Heart left ventricle (tissue), 16 donors: ENCODE results near the gene ATP1A1. TPM values are rescaled to one million over a fixed set of nuclear protein-coding genes. Genes with fewer than 3 reads are reported as not detected.

Experiments
- ATAC-seq, 4 donors: fragments of 200-7000 bp; cut with Tn5 transposase; one replicate each; pipeline ENCODE4 v1.9.1; 2020 to 2022; ENCODE audit warnings: moderate library complexity in 4 of 4, mild to moderate bottlenecking in 3 of 4, moderate number of reproducible peaks in 1 of 4
- DNase-seq, 5 donors: peaks; one replicate each; pipeline ENCODE4 v3.0.0-alpha.2; 2020
- H3K27ac ChIP-seq, 12 donors: fragments of 200-600 bp; sonication (generic) in 4 of 12; one replicate each; pipeline versions ENCODE4 v1.5.0 to v1.8.0; 2016 to 2022; ENCODE audit warnings: mild to moderate bottlenecking in 2 of 12
- H3K27me3 ChIP-seq, 9 donors: fragments of 200-600 bp; sonication (generic) in 2 of 9; one replicate each; pipeline versions ENCODE4 v1.5.1 to v1.8.0; 2016 to 2022; ENCODE audit warnings: mild to moderate bottlenecking in 3 of 9
- H3K36me3 ChIP-seq, 9 donors: fragments of 200-600 bp; sonication (generic) in 2 of 9; one replicate each; pipeline versions ENCODE4 v1.5.0 to v1.8.0; 2018 to 2022; ENCODE audit warnings: mild to moderate bottlenecking in 2 of 9
- H3K4me1 ChIP-seq, 12 donors: fragments of 200-600 bp; sonication (generic) in 4 of 12; one replicate each; pipeline versions ENCODE4 v1.5.0 to v1.8.0; 2016 to 2022; ENCODE audit warnings: mild to moderate bottlenecking in 3 of 12
- H3K4me3 ChIP-seq, 12 donors: fragments of 200-600 bp; sonication (generic) in 4 of 12; one replicate each; pipeline versions ENCODE4 v1.5.0 to v1.8.0; 2017 to 2022; ENCODE audit warnings: mild to moderate bottlenecking in 9 of 12, moderate library complexity in 4 of 12
- H3K9me3 ChIP-seq, 12 donors: fragments of 200-600 bp; sonication (generic) in 4 of 12; one replicate each; pipeline versions ENCODE4 v1.5.0 to v1.8.0; 2016 to 2022; ENCODE audit warnings: mild to moderate bottlenecking in 1 of 12
- CTCF ChIP-seq, 12 donors: fragments of 200-600 bp; sonication (generic) in 4 of 12; IDR thresholded peaks; one replicate each; pipeline versions ENCODE4 v1.5.0 to v1.8.0; 2018 to 2022; ENCODE audit warnings: antibody characterized with exemption in 12 of 12, mild to moderate bottlenecking in 5 of 12
- POLR2A ChIP-seq, 2 donors: fragments of 450-650 bp; IDR thresholded peaks; one replicate each; pipeline ENCODE4 v1.6.1; 2017; ENCODE audit warnings: antibody characterized with exemption in 2 of 2, mild to moderate bottlenecking in 2 of 2, moderate library complexity in 2 of 2
- WGBS, 4 donors: extraction: QIAGEN DNeasy Blood & Tissue Kit in 2 of 4; methylation state at CpG; one replicate each; pipeline versions ENCODE4 v1.1.5 to v1.1.7; 2013 to 2018; 5-methylcytosine and 5-hydroxymethylcytosine counted together
- intact Hi-C, 10 donors: fragments of 100-400 bp; cut with DNase I; formaldehyde crosslinking; loops; one replicate each; pipeline versions ENCODE4 v1.11.1 to v1.14.2; 2022
- polyA plus RNA-seq, 2 donors: library from polyadenylated mRNA; stranded (reverse); fragments of 200-250 nt; gene quantifications; one replicate each; pipeline ENCODE4 v1.2.3, GENCODE V29; 2013
- total RNA-seq, 9 donors: library from RNA; depleted of rRNA in 2 of 9; stranded (reverse); fragments of >200 nt in 2 of 9; fragmentation: NEBNext Ultra II Directional in 3 of 9; extraction: Animal tissue kit (Norgen Biotek cat#: 25700) in 3 of 9; gene quantifications; one replicate each; pipeline versions ENCODE4 v1.1.0 to v1.2.4, GENCODE V29; 2016 to 2023
- donor health status: ischemic (EF 13 %, LVEDD 7.1; RV severe dilation, severe dysfunction).
- donor health status: healthy with polysubstance abuse.
- donor health status: DM: no; HTN: yes; CAD: no.
- donor health status: DM: no; HTN: no; CAD: no.
- donor health status: ischemic (EF 25% LVEDD 6.9; RV normal size, moderate dysfunction).
- donor health status: ischemic (EF 25% LVEDD 5.7; RV mildly dilated, moderate dysfunction).
- donor health status: healthy.
- donor health status: DM: yes; HTN: yes; CAD: no.
- donor health status: ischemic (EF 35%, LVEDD 5.7; RV mildly dilated, moderate dysfunction).
- donor health status: nonischemic (EF 11% LVEDD 7.7; RV severe dilation, severe dysfunction).
- donor health status: DM: yes; HTN: yes; CAD: no.
- donor health status: PGD.
- donor health status: ischemic (EF 29% LVEDD 5.4; RV normal size, mild dysfunction).
- donor health status: nonischemic (EF 23%, LVEDD 6.1; RV moderate dilation, normal function).

The ATP1A1 gene
- total and polyA plus RNA-seq, 11 donors = 115 to 896 (median 241) TPM

- no peak for TF ChIP-seq POLR2A (IDR thresholded peaks at IDR 0.05)
- no peak for TF ChIP-seq CTCF (IDR thresholded peaks at IDR 0.05)
- ATAC-seq = no peak
- H3K36me3 ChIP-seq = no peaks in the 10 kb centered on the region
- H3K9me3 ChIP-seq = no peaks in the 10 kb centered on the region
- no peak overlapping the region for H3K4me3 ChIP-seq
- intact Hi-C loops = loop anchor here in 2 of 10 donors (5.0 to 10.0 kb wide), 3 partner anchors 54 to 184 kb away; no protein-coding TSS in a partner anchor
- no peaks in the 10 kb centered on the region for H3K27me3 ChIP-seq
- peaks cover 0 to 12% (median 0%) of the 10 kb centered on the region in 12 donors for H3K4me1 ChIP-seq
- WGBS, 4 donors = 77 to 83% (median 81%) methylated on average over 2 of the region's 2 CpGs
- DNase-seq = no peak
- no peak overlapping the region for H3K27ac ChIP-seq
Observed at GRCh38 chr1:116359060-116359830, 13.8 kb upstream of the ATP1A1 start.

- no peak overlapping the region for H3K27ac ChIP-seq
- DNase-seq = no peak
- intact Hi-C loops = loop anchor here in 7 of 10 donors (1.0 to 10.0 kb wide), 5 partner anchors 55 to 185 kb away; no protein-coding TSS in a partner anchor
- TF ChIP-seq POLR2A (IDR thresholded peaks at IDR 0.05) = no peak
- no peak for TF ChIP-seq CTCF (IDR thresholded peaks at IDR 0.05)
- no peaks in the 10 kb centered on the region for H3K27me3 ChIP-seq
- H3K4me1 ChIP-seq = peaks cover 0 to 12% (median 0%) of the 10 kb centered on the region in 12 donors
- no peaks in the 10 kb centered on the region for H3K9me3 ChIP-seq
- WGBS, 4 donors = 90 to 100% (median 92%) methylated on average over 1 of the region's 1 CpG
- ATAC-seq = no peak
- H3K36me3 ChIP-seq = no peaks in the 10 kb centered on the region
- no peak overlapping the region for H3K4me3 ChIP-seq
Observed at GRCh38 chr1:116359871-116360270, 13.2 kb upstream of the ATP1A1 start.

- WGBS, 4 donors = 65 to 79% (median 73%) methylated on average over 2 of the region's 2 CpGs
- no peak for DNase-seq
- ATAC-seq = no peak
- Histone ChIP-seq H3K4me3 (no peak overlapping the region), H3K27me3 (no peaks in the 10 kb centered on the region), H3K27ac (no peak overlapping the region), H3K9me3 (no peaks in the 10 kb centered on the region), H3K36me3 (no peaks in the 10 kb centered on the region), H3K4me1 (peaks cover 0 to 16% (median 6%) of the 10 kb centered on the region in 12 donors)
- intact Hi-C loops = loop anchor here in 7 of 10 donors (1.0 to 5.0 kb wide), 3 partner anchors 124 to 127 kb away; no protein-coding TSS in a partner anchor
- TF ChIP-seq CTCF (IDR thresholded peaks at IDR 0.05) (peak; percentile 18 to 54 (median 45)), POLR2A (IDR thresholded peaks at IDR 0.05) (no peak)
Observed at GRCh38 chr1:116360429-116361173, 12.4 kb upstream of the ATP1A1 start.

GRCh38 chr1:116361648-116362047 lies 11.4 kb upstream of the ATP1A1 start:
- Histone ChIP-seq H3K27ac (no peak overlapping the region), H3K4me3 (no peak overlapping the region), H3K9me3 (no peaks in the 10 kb centered on the region), H3K27me3 (no peaks in the 10 kb centered on the region), H3K36me3 (no peaks in the 10 kb centered on the region), H3K4me1 (peaks cover 0 to 18% (median 11%) of the 10 kb centered on the region in 12 donors)
- 63 to 87% (median 68%) methylated on average over 3 of the region's 3 CpGs for WGBS, 4 donors
- ATAC-seq (peak; percentile 27 to 45 (median 36)), DNase-seq (no peak)
- intact Hi-C loops = loop anchor here in 6 of 10 donors (1.0 to 5.0 kb wide), 3 partner anchors 123 to 126 kb away; no protein-coding TSS in a partner anchor
- TF ChIP-seq POLR2A (IDR thresholded peaks at IDR 0.05) = no peak
- no peak for TF ChIP-seq CTCF (IDR thresholded peaks at IDR 0.05)
